SK-N-SH treated with all-trans-retinoic acid at 6 μM for 48 hours (cell line): Measurements from ENCODE around the gene LRRC36.

ENCODE experiments used
- ATAC-seq: fragments of 200-7000 bp; cut with Tn5 transposase; 3 replicates; pipeline ENCODE4 v1.9.1; 2020; ENCODE audit warnings: mild to moderate bottlenecking, moderate library complexity
- CSRNP3 ChIP-seq: fragments of 250-450 bp; sonication (Bioruptor Pico); IDR thresholded peaks from 2 replicates; pipeline ENCODE4 v1.5.1; 2021; ENCODE audit warnings: mild to moderate bottlenecking, moderate library complexity
- ESRRG ChIP-seq: fragments of 250-450 bp; sonication (Bioruptor Pico); IDR thresholded peaks from 2 replicates; pipeline ENCODE4 v1.6.1; 2021; ENCODE audit warnings: mild to moderate bottlenecking
- ISL1 ChIP-seq: fragments of 250-450 bp; sonication (Bioruptor Pico); IDR thresholded peaks from 2 replicates; pipeline ENCODE4 v2.1.2; 2022; ENCODE audit warnings: mild to moderate bottlenecking, moderate library complexity
- PATZ1 ChIP-seq: fragments of 250-450 bp; sonication (Bioruptor Pico); IDR thresholded peaks from 2 replicates; pipeline ENCODE4 v1.8.0; 2020; ENCODE audit warnings: mild to moderate bottlenecking, moderate library complexity, borderline replicate concordance
- POU6F1 ChIP-seq: fragments of 250-450 bp; sonication (Bioruptor Pico); IDR thresholded peaks from 2 replicates; pipeline ENCODE4 v1.8.0; 2021; ENCODE audit warnings: low read depth, mild to moderate bottlenecking, moderate library complexity, borderline replicate concordance
- PPARA ChIP-seq: fragments of 250-450 bp; sonication (Bioruptor Pico); IDR thresholded peaks from 2 replicates; pipeline ENCODE4 v1.5.0; 2020; ENCODE audit warnings: mild to moderate bottlenecking, borderline replicate concordance
- SNAI2 ChIP-seq: fragments of 250-450 bp; sonication (Bioruptor Pico); IDR thresholded peaks from 2 replicates; pipeline ENCODE4 v1.5.0; 2020; ENCODE audit warnings: mild to moderate bottlenecking, moderate library complexity
- TCF4 ChIP-seq: fragments of 250-450 bp; sonication (Bioruptor Pico); IDR thresholded peaks from 2 replicates; pipeline ENCODE4 v1.8.0; 2021; ENCODE audit warnings: mild to moderate bottlenecking, moderate library complexity, borderline replicate concordance
- TSHZ2 ChIP-seq: fragments of 250-450 bp; sonication (Bioruptor Pico); IDR thresholded peaks from 2 replicates; pipeline ENCODE4 v1.5.0; 2020; ENCODE audit warnings: mild to moderate bottlenecking, moderate library complexity
- ZFP30 ChIP-seq: fragments of 450-650 bp; formaldehyde crosslinking; IDR thresholded peaks from 2 replicates; pipeline ENCODE4 v1.5.0; 2022; ENCODE audit warnings: mild to moderate bottlenecking, moderate library complexity
- ZNF565 ChIP-seq: fragments of 450-650 bp; formaldehyde crosslinking; conservative IDR thresholded peaks from 2 replicates; pipeline ENCODE4 v1.5.0; 2020; ENCODE audit warnings: low read depth, mild to moderate bottlenecking, moderate library complexity

Gene LRRC36

GRCh38 chr16:67431775-67432505 lies 105.3 kb downstream of the LRRC36 start:
- TF ChIP-seq PPARA (CRISPR knock-in tag), result no peak
- no peak for TF ChIP-seq TCF4
- no peak for TF ChIP-seq POU6F1 (CRISPR knock-in tag)
- no peak for TF ChIP-seq ISL1
- TF ChIP-seq CSRNP3 (CRISPR knock-in tag), result no peak
- no peak for TF ChIP-seq ZNF565 (CRISPR knock-in tag)
- no peak; the same call in 2 of the 3 replicates for ATAC-seq

- no peak for TF ChIP-seq CSRNP3 (CRISPR knock-in tag)
- TF ChIP-seq PATZ1 (CRISPR knock-in tag), result no peak
- no peak for TF ChIP-seq ZFP30 (CRISPR knock-in tag)
- no peak for TF ChIP-seq ESRRG
- ATAC-seq, result no peak
Observed at GRCh38 chr16:67432506-67432890, 105.9 kb downstream of the LRRC36 start.

GRCh38 chr16:67433131-67433719 lies 106.6 kb downstream of the LRRC36 start:
- no peak for ATAC-seq
- TF ChIP-seq SNAI2 (CRISPR knock-in tag) (no peak), POU6F1 (CRISPR knock-in tag) (no peak), PPARA (CRISPR knock-in tag) (no peak), TSHZ2 (no peak), ISL1 (no peak), ZNF565 (CRISPR knock-in tag) (no peak)
